ENCODE data around the gene ATP6V0C. TPM values are rescaled to one million over a fixed set of nuclear protein-coding genes. Genes with fewer than 3 reads are reported as not detected.

ATP6V0C gene
- total RNA-seq, 1 donor from 2014 or later = 91.4 TPM

DNA sequence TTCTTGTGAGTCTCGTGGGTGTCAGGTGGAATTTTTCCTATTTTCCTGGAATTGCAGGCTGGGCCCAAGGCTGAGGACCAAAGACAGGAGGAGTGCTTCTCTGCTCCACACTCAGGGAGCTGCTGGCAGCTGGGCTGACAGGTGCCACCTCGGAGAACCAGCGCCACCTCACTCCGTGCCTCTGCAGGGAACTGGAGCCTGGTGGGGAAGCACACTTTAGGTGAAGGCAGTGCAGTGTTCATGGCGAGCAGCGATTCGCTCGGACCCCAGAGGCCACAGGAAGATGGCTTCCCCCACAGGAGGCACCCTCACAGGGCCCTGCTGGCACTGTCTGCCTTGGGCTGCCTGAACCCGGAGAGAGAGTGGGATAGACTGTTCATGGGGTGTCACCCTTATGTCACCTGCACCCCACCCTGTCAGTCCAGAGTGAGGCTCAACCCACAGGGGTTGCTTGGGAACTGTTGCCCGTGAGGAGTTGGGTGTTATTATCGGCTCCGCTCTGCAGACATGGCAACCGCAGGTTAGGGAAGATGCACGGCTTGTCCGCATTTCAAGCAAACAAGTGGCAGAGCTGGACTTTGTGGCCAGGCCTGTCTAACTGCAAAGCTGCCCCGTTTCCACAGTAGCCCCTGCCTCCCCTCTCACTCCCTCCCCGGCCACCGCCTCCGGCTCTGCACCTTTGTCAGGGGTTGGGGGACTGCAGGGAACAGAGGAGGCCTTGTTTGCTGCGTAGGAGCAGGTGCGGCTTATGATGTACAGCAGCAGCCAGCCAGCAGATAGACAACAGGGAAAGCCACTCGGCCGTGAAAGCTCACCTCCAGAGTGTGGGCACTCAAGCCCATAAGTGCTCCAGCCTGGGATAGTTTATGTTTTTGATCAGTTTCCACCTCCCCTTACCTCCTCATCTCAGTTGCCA, 23.3 kb upstream of the ATP6V0C start:
- Mint-ChIP-seq H3K36me3 (ENCODE audit: low read depth) (no peaks in the 10 kb centered on the region), H3K9me3 (no peaks in the 10 kb centered on the region), H3K27me3 (no peaks in the 10 kb centered on the region), H3K4me1 (peaks cover 23% of the 10 kb centered on the region), H3K27ac (no peak overlapping the region), H3K4me3 (no peak overlapping the region)
- ChIA-PET POLR2A (no interaction called here), CTCF (no interaction called here)
- intact Hi-C loops (cut with micrococcal nuclease) = no loop called here
- ATAC-seq (ENCODE audit: low read depth) = no peak
- TF ChIP-seq, protein P1, sequence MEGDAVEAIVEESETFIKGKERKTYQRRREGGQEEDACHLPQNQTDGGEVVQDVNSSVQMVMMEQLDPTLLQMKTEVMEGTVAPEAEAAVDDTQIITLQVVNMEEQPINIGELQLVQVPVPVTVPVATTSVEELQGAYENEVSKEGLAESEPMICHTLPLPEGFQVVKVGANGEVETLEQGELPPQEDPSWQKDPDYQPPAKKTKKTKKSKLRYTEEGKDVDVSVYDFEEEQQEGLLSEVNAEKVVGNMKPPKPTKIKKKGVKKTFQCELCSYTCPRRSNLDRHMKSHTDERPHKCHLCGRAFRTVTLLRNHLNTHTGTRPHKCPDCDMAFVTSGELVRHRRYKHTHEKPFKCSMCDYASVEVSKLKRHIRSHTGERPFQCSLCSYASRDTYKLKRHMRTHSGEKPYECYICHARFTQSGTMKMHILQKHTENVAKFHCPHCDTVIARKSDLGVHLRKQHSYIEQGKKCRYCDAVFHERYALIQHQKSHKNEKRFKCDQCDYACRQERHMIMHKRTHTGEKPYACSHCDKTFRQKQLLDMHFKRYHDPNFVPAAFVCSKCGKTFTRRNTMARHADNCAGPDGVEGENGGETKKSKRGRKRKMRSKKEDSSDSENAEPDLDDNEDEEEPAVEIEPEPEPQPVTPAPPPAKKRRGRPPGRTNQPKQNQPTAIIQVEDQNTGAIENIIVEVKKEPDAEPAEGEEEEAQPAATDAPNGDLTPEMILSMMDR (IDR thresholded peaks at IDR 0.05) = no peak
- no peak for DNase-seq

DNA sequence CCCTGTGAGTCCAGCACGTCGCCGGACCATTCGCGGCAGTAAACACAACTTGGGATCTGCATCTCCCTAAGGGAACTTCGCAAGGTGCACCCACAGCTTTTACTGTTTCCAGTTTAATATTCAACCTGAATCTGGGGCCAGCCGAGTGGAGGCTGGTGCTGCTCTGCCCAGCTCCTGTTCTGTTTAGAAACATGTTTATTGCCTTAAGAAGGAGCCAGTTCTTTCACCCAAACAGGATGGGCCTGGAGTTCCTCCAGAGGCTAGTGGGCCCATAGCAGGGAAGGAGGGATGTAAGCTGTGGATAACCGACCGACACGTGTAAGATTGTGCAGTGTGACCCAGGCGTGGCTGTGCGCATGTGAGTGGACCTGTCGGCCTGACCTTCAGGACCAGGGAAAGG, 21.5 kb upstream of the ATP6V0C start:
- Mint-ChIP-seq H3K9me3 (no peaks in the 10 kb centered on the region), H3K4me3 (no peak overlapping the region), H3K27me3 (no peaks in the 10 kb centered on the region), H3K27ac (no peak overlapping the region), H3K36me3 (ENCODE audit: low read depth) (peaks cover 8% of the 10 kb centered on the region), H3K4me1 (peaks cover 10% of the 10 kb centered on the region)
- CTCF ChIA-PET = no interaction called here
- POLR2A ChIA-PET = no interaction called here
- ATAC-seq (ENCODE audit: low read depth) (no peak), DNase-seq (no peak)
- intact Hi-C loops (cut with micrococcal nuclease) = no loop called here
- TF ChIP-seq, protein P1 (IDR thresholded peaks at IDR 0.05) = no peak

GRCh38 chr16:2493605-2494004, 20.1 kb upstream of the ATP6V0C start:
- DNase-seq = no peak
- Mint-ChIP-seq H3K27me3 (no peaks in the 10 kb centered on the region), H3K4me1 (no peaks in the 10 kb centered on the region), H3K27ac (no peak overlapping the region), H3K36me3 (ENCODE audit: low read depth) (peaks cover 17% of the 10 kb centered on the region), H3K4me3 (no peak overlapping the region), H3K9me3 (no peaks in the 10 kb centered on the region)
- no peak for ATAC-seq (ENCODE audit: low read depth)
- TF ChIP-seq, protein P1 (IDR thresholded peaks at IDR 0.05) = no peak
- POLR2A ChIA-PET = no interaction called here
- CTCF ChIA-PET = no interaction called here
- intact Hi-C loops (cut with micrococcal nuclease) = no loop called here

- H3K4me3 Mint-ChIP-seq = no peak overlapping the region
- DNase-seq (no peak), ATAC-seq (ENCODE audit: low read depth) (no peak)
- peaks cover 17% of the 10 kb centered on the region for H3K36me3 Mint-ChIP-seq (ENCODE audit: low read depth)
- no peaks in the 10 kb centered on the region for H3K4me1 Mint-ChIP-seq
- ChIA-PET POLR2A (interaction anchor here (0.7 kb wide), 1 partner anchor 20 kb away, joined by 6 read pairs; the partner anchor contains the start of gene TBC1D24), CTCF (no interaction called here)
- H3K27ac Mint-ChIP-seq = no peak overlapping the region
- intact Hi-C loops (cut with micrococcal nuclease) = no loop called here
- TF ChIP-seq, protein P1 (IDR thresholded peaks at IDR 0.05) = no peak
- H3K9me3 Mint-ChIP-seq = no peaks in the 10 kb centered on the region
- no peaks in the 10 kb centered on the region for H3K27me3 Mint-ChIP-seq
Observed at GRCh38 chr16:2494616-2495015, 19.1 kb upstream of the ATP6V0C start.

DNA sequence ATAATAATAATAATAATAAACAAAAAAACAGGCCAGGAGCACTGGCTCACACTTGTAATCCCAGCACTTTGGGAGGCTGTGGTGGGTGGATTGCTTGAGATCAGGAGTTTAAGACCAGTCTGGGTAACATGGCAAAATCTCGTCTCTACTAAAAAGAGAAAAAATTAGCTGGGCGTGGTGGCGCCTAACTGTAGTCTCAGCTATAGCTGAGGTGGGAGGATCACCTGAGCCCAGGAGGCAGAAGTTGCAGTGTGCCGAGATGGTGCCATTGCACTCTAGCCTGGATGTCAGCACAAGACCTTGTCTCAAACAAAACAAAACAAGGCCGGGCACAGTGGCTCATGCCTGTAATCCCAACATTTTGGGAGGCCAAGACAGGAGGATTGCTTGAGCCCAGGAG, 18.7 kb upstream of the ATP6V0C start:
- CTCF ChIA-PET = no interaction called here
- TF ChIP-seq, protein P1 (IDR thresholded peaks at IDR 0.05) = no peak
- H3K27ac Mint-ChIP-seq = no peak overlapping the region

More for the DNA sequence above, 18.7 kb upstream of the ATP6V0C start:
- POLR2A ChIA-PET = interaction anchor here (0.7 kb wide), 1 partner anchor 20 kb away, joined by 6 read pairs; the partner anchor contains the start of gene TBC1D24
- ATAC-seq (ENCODE audit: low read depth) (no peak), DNase-seq (no peak)
- intact Hi-C loops (cut with micrococcal nuclease) = no loop called here
- no peaks in the 10 kb centered on the region for H3K9me3 Mint-ChIP-seq
- peaks cover 17% of the 10 kb centered on the region for H3K36me3 Mint-ChIP-seq (ENCODE audit: low read depth)
- H3K27me3 Mint-ChIP-seq = no peaks in the 10 kb centered on the region
- H3K4me1 Mint-ChIP-seq = no peaks in the 10 kb centered on the region
- H3K4me3 Mint-ChIP-seq = no peak overlapping the region

All from activated B cell treated with CpG ODN at 0.5 μM for 24 hours (primary cell).